ENCODE measurements around the gene PNLIPRP2.

Gene PNLIPRP2

GRCh38 chr10:116620423-116621400 is at the start of gene PNLIPRP2:
Gene PNLIPRP2 (plus strand): TSS chr10:116620953.
- DNase-seq (ENCODE audit: low spot score) = no peak

GRCh38 chr10:116574797-116575196 is 46.0 kb upstream of the PNLIPRP2 start:
- DNase-seq (ENCODE audit: low spot score) = no peak

- DNase-seq (ENCODE audit: low spot score) = no peak
Measured at GRCh38 chr10:116587878-116588591, 32.7 kb upstream of the PNLIPRP2 start.

GRCh38 chr10:116588995-116589394 is 31.8 kb upstream of the PNLIPRP2 start:
- no peak for DNase-seq (ENCODE audit: low spot score)

GRCh38 chr10:116589926-116590325 is 30.8 kb upstream of the PNLIPRP2 start:
- DNase-seq (ENCODE audit: low spot score) = no peak

- DNase-seq (ENCODE audit: low spot score) = no peak
Measured at GRCh38 chr10:116590590-116591444, 29.9 kb upstream of the PNLIPRP2 start, which contains the start of gene PNLIPRP1. Gene PNLIPRP1 (plus strand): TSS chr10:116590959. CDS start chr10:116591130, 171 bp downstream.

- DNase-seq (ENCODE audit: low spot score) = no peak
Measured at GRCh38 chr10:116593139-116593740, 27.5 kb upstream of the PNLIPRP2 start.

GRCh38 chr10:116594525-116595035 is 26.2 kb upstream of the PNLIPRP2 start:
- DNase-seq (ENCODE audit: low spot score) = no peak

GRCh38 chr10:116596062-116596461 is 24.7 kb upstream of the PNLIPRP2 start:
- no peak for DNase-seq (ENCODE audit: low spot score)

GRCh38 chr10:116597543-116597942 is 23.2 kb upstream of the PNLIPRP2 start:
- DNase-seq (ENCODE audit: low spot score) = no peak

GRCh38 chr10:116598329-116598728 is 22.4 kb upstream of the PNLIPRP2 start:
- no peak for DNase-seq (ENCODE audit: low spot score)

GRCh38 chr10:116599991-116600390 is 20.8 kb upstream of the PNLIPRP2 start:
- no peak for DNase-seq (ENCODE audit: low spot score)

- DNase-seq (ENCODE audit: low spot score) = no peak
Measured at GRCh38 chr10:116602648-116603400, 17.9 kb upstream of the PNLIPRP2 start.

GRCh38 chr10:116606061-116606483 is 14.7 kb upstream of the PNLIPRP2 start:
- DNase-seq (ENCODE audit: low spot score) = no peak

- DNase-seq (ENCODE audit: low spot score) = no peak
Measured at GRCh38 chr10:116607336-116607735, 13.4 kb upstream of the PNLIPRP2 start.

GRCh38 chr10:116608686-116609594 is 11.8 kb upstream of the PNLIPRP2 start:
- DNase-seq (ENCODE audit: low spot score) = no peak

GRCh38 chr10:116610443-116611152 is 10.2 kb upstream of the PNLIPRP2 start:
- DNase-seq (ENCODE audit: low spot score) = no peak

- DNase-seq (ENCODE audit: low spot score) = no peak
Measured at GRCh38 chr10:116611153-116611545, 9.6 kb upstream of the PNLIPRP2 start.
